Right kidney (tissue), 1 donor: ENCODE results near the gene SPON1.
"Not testable (repeated sequence)": the region's sequence is repeated elsewhere in the genome, so short reads cannot be mapped to it uniquely, and the experiment has no call there.

ENCODE experiments used
- DNase-seq: peaks from one replicate; pipeline ENCODE4 v3.0.0-alpha.2; 2016

SPON1 gene

GRCh38 chr11:13974631-13975030 is 12.1 kb downstream of the SPON1 start:
- DNase-seq: no peak

GRCh38 chr11:13983081-13983751 is 20.7 kb downstream of the SPON1 start:
- peak; percentile 32 for DNase-seq

GRCh38 chr11:13984616-13985450 is 22.3 kb downstream of the SPON1 start:
- no peak for DNase-seq

GRCh38 chr11:13986695-13987094 is 24.2 kb downstream of the SPON1 start:
- DNase-seq: not testable (repeated sequence)

GRCh38 chr11:13992158-13992856 is 29.8 kb downstream of the SPON1 start:
- DNase-seq: peak; percentile 19

- no peak for DNase-seq
Observed at GRCh38 chr11:13993096-13993765, 30.7 kb downstream of the SPON1 start.

GRCh38 chr11:13997881-13998280 is 35.4 kb downstream of the SPON1 start:
- DNase-seq: no peak

GRCh38 chr11:13999704-14000103 is 37.2 kb downstream of the SPON1 start:
- DNase-seq: no peak

- DNase-seq: no peak
Observed at GRCh38 chr11:14001597-14001996, 39.1 kb downstream of the SPON1 start.

GRCh38 chr11:14007566-14007965 is 45.0 kb downstream of the SPON1 start:
- DNase-seq: no peak

- no peak for DNase-seq
Observed at GRCh38 chr11:14010665-14011064, 48.1 kb downstream of the SPON1 start.

GRCh38 chr11:14012846-14013245 is 50.3 kb downstream of the SPON1 start:
- no peak for DNase-seq

GRCh38 chr11:14015711-14016110 is 53.2 kb downstream of the SPON1 start:
- DNase-seq: no peak

GRCh38 chr11:14018441-14018840 is 55.9 kb downstream of the SPON1 start:
- DNase-seq: no peak

GRCh38 chr11:14021738-14022137 is 59.2 kb downstream of the SPON1 start:
- no peak for DNase-seq

GRCh38 chr11:14022251-14022650 is 59.7 kb downstream of the SPON1 start:
- no peak for DNase-seq

- peak; percentile 3 for DNase-seq
Observed at GRCh38 chr11:14022821-14023220, 60.3 kb downstream of the SPON1 start.

GRCh38 chr11:14026961-14027360 is 64.4 kb downstream of the SPON1 start:
- DNase-seq: peak; percentile 5

GRCh38 chr11:14027525-14027924 is 65.0 kb downstream of the SPON1 start:
- DNase-seq: no peak

GRCh38 chr11:14029440-14029839 is 66.9 kb downstream of the SPON1 start:
- DNase-seq: no peak

- DNase-seq: peak; percentile 4
Observed at GRCh38 chr11:14029971-14030920, 67.7 kb downstream of the SPON1 start.
